HG03558 (cell line): Measurements from ENCODE around the gene H1-8.

ENCODE experiments used
- ATAC-seq: cut with Tn5 transposase; IDR thresholded peaks from one replicate; pipeline ENCODE4 v1.9.1; 2021; ENCODE audit warnings: moderate number of reproducible peaks; ENCODE audit not compliant: unreplicated experiment; ENCODE audit errors: extremely low read depth

Gene H1-8

GRCh38 chr3:129567176-129567705 is 24.3 kb downstream of the H1-8 start:
- no peak for ATAC-seq

- ATAC-seq = no peak
These were observed 25.0 kb downstream of the H1-8 start for GRCh38 chr3:129567939-129568338.

DNA sequence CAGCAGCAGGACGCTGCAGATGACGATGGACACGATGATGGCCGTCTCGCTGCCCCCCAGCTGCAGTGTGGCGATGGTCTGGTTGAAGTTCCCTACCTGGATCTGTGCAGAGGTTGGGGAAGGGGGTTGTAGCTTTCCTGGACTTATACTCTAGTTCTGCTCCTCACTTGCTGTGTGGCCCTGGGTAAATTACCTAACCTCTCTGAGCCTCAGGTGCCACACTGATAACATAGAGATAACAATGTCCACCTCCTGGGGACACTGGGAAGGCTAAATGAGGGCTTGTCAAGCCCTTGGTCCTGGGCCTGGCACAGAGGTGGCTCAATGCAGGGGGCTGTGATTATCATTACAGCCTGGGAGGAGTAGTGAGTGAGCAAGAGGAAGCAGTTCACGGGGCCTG is 26.9 kb downstream of the H1-8 start:
- no peak for ATAC-seq

GRCh38 chr3:129571605-129572547 is 28.9 kb downstream of the H1-8 start:
- no peak for ATAC-seq

GRCh38 chr3:129572603-129573002 is 29.6 kb downstream of the H1-8 start:
- ATAC-seq = no peak

- no peak for ATAC-seq
These were observed 30.5 kb downstream of the H1-8 start for GRCh38 chr3:129573493-129573892.

- ATAC-seq = no peak
These were observed 31.2 kb downstream of the H1-8 start for GRCh38 chr3:129574206-129574605.

GRCh38 chr3:129575233-129575996 is 32.4 kb downstream of the H1-8 start:
- no peak for ATAC-seq

DNA sequence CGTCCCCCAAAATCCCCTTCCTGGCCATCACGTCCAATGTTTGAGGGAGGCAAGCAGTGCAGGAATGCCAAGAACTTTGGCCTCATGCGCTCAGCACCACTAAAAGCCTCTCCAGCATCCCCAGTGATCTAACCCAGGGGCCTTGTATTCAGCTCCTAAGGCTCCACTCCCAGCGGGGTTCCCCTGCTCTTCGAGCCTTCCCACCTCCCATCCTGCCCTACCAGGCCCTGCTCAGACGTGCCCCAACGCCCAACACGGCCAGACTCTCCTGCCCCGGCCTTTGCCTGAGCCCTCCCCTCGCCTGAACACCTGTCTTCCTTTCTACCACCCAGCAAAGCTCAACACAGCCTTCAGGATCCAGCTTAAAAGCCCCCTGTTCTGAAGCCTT is 33.0 kb downstream of the H1-8 start:
- ATAC-seq = no peak

- no peak for ATAC-seq
These were observed 33.8 kb downstream of the H1-8 start for GRCh38 chr3:129576514-129577352.

GRCh38 chr3:129577366-129577765 is 34.4 kb downstream of the H1-8 start:
- no peak for ATAC-seq

DNA sequence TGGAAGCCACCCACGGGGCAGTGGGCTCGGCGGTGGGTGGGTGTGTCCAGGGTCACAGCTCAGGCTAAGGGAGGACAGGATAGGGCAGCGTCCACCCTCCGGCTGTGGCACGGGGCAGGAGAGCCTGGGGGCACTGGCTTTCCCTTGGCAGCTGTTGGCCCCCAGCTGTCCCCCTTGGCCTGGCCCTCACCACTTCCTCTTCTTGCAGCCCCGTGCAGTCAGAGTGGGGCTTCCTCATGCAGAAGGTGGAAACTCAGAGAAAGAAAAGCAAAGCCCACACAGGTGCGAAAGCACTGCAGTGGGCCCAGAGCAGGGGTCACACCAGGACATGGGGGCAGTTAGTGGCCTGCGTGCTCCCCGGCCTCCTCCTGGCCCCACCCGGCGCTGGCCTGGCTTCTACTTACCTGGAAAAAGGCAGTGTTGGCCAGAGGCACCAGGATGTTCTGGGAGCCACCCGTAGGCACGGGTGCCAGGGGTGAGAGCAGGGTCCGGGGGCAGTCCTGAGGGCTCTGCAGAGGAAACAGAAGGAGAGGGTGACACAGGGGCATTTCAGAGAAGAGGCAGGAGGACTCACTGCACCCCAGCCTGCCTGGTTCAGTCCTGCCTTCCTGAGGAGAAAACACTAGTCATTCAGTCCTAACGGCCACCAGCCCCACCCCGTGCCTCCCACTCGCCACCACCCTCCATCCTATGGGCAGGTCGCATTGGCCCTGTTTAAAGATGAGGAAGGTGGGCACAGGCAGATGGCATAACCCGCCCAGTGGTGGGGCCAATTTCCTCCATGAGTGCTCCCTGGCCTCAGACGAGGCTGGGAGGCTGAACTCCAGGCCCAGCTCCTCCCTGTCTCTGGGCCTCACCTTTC is 35.2 kb downstream of the H1-8 start:
- no peak for ATAC-seq

- no peak for ATAC-seq
These were observed 37.0 kb downstream of the H1-8 start for GRCh38 chr3:129579991-129580390.

GRCh38 chr3:129581623-129582022 is 38.6 kb downstream of the H1-8 start:
- no peak for ATAC-seq

DNA sequence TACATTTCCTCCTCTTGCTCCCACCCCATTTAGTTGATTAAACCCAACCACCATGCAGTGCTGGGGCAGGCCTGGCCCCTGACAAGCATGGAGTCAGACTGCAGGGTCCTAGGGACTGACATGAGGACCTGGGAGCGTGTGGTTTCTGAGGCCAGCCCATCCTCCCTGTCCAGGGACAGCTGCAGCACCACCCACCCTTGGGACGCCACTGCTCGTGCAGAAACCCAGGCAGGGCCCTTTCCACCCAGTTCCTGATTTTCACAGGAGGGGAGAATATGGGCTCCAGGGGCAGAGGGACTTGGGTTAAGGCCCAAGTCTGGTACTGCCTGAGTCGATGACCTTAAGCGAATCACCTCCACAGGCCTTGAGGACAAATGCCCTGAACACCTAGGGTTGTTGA is 39.8 kb downstream of the H1-8 start:
- no peak for ATAC-seq

- ATAC-seq = no peak
These were observed 40.3 kb downstream of the H1-8 start for GRCh38 chr3:129583289-129583688.

- no peak for ATAC-seq
These were observed 41.7 kb downstream of the H1-8 start for GRCh38 chr3:129584631-129585030.

DNA sequence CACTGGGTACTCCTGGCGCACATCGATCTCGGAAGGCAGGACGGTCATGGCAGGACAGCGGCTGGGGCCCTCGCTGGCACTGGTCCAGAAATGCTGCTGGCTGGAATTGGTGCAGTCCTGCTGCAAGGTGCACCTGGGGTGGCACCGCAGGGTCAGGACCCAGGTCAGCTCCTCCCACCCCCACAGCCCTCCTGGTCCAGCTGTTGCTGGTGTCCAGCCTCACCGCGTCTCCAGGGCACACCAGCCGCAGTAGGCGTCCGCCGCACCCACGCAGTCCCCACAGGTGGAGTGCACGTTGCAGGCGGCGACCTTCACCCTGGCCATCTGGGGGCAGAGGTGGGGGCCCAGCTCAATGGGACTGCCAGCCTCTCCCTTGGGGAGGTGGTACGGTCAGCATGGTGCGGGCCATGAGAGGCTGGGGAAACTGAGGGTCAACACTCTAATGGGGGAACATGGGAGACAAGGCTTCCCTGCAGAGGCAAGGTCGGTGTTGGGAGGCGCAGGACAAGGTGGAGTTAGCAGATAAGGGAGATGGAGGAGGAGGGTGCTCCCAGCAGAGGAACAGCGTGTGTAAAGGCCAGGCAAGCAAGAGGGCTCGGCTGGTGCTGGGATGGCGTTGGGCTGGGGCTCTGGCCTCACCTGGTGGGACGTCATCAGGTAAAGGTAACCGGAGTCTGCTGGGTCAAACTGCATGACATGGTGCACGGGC is 43.1 kb downstream of the H1-8 start:
- no peak for ATAC-seq
